SU-DHL-6 (cell line): ENCODE measurements around the gene GTF3C2.

Source experiments
- H2AFZ ChIP-seq: fragments of 200-600 bp; sonication (generic); 2 replicates; pipeline ENCODE4 v1.6.1; 2014; ENCODE audit warnings: low read depth, mild to moderate bottlenecking, moderate library complexity, mixed read lengths, antibody characterized with exemption, low read length; ENCODE audit not compliant: severe bottlenecking
- H3F3A ChIP-seq: fragments of 200-600 bp; shearing (Covaris generic); 2 replicates; pipeline ENCODE4 v1.6.0; 2016; ENCODE audit warnings: antibody characterized with exemption, mild to moderate bottlenecking; ENCODE audit not compliant: insufficient read depth
- H3K27ac ChIP-seq: fragments of 200-600 bp; sonication (generic); 2 replicates; pipeline ENCODE4 v1.5.1; 2016; ENCODE audit warnings: low read depth, mild to moderate bottlenecking, low read length, moderate library complexity, mixed read lengths
- H3K27me3 ChIP-seq: fragments of 200-600 bp; sonication (generic), shearing (Covaris generic); 2 replicates; pipeline ENCODE4 v1.6.0; 2014; ENCODE audit warnings: mild to moderate bottlenecking, low read length
- H3K36me3 ChIP-seq: fragments of 200-600 bp; sonication (generic); 2 replicates; pipeline ENCODE4 v1.6.1; 2014; ENCODE audit warnings: mild to moderate bottlenecking, low read length, mixed read lengths
- H3K4me2 ChIP-seq: fragments of 300-600, 200-600 bp; shearing (Covaris generic), sonication (generic); 2 replicates; pipeline ENCODE4 v1.6.0; 2014; ENCODE audit warnings: low read length, low read depth, mild to moderate bottlenecking; ENCODE audit not compliant: poor library complexity, severe bottlenecking
- H3K4me3 ChIP-seq: fragments of 200-600 bp; sonication (generic); 2 replicates; pipeline ENCODE4 v1.5.1; 2014; ENCODE audit warnings: antibody characterized with exemption, low read length, mild to moderate bottlenecking, mixed read lengths; ENCODE audit not compliant: insufficient read depth, poor library complexity, severe bottlenecking
- H3K79me2 ChIP-seq: fragments of 200-600 bp; sonication (generic); 2 replicates; pipeline ENCODE4 v1.6.1; 2014; ENCODE audit warnings: mild to moderate bottlenecking, low read length, moderate library complexity; ENCODE audit not compliant: insufficient read depth
- H3K9ac ChIP-seq: fragments of 200-600 bp; sonication (generic); 2 replicates; pipeline ENCODE4 v1.7.0; 2014; ENCODE audit warnings: mild to moderate bottlenecking, low read length
- H3K9me2 ChIP-seq: fragments of 200-600 bp; sonication (generic); replicated peaks from 2 replicates; pipeline ENCODE4 v1.6.1; 2014; ENCODE audit warnings: low read length; ENCODE audit not compliant: insufficient read depth
- H3K9me3 ChIP-seq: fragments of 200-600 bp; sonication (generic); 2 replicates; pipeline ENCODE4 v1.6.1; 2014; ENCODE audit warnings: low read length, mixed read lengths; ENCODE audit not compliant: insufficient read depth
- H4K20me1 ChIP-seq: fragments of 200-600 bp; sonication (generic); 2 replicates; pipeline ENCODE4 v1.6.1; 2014; ENCODE audit warnings: low read depth, mild to moderate bottlenecking, antibody characterized with exemption, low read length, moderate library complexity, mixed read lengths
- CTCF ChIP-seq: fragments of 200-600 bp; sonication (generic); IDR thresholded peaks from one replicate; pipeline ENCODE4 v1.5.1; 2017; ENCODE audit warnings: antibody characterized with exemption, mild to moderate bottlenecking, low read length, moderate library complexity; ENCODE audit not compliant: insufficient read depth, poor library complexity, severe bottlenecking
- EZH2phosphoT487 ChIP-seq: fragments of 200-600 bp; sonication (generic), shearing (Covaris generic); conservative IDR thresholded peaks from 2 replicates; pipeline ENCODE4 v1.6.1; 2018; ENCODE audit warnings: mild to moderate bottlenecking, antibody characterized with exemption, low read length, moderate library complexity, mixed read lengths

Gene GTF3C2

GRCh38 chr2:27282892-27283291, 73.7 kb downstream of the GTF3C2 start:
- no peak overlapping the region for H3K27ac ChIP-seq
- no peaks in the 10 kb centered on the region for H3K9me3 ChIP-seq
- no peak overlapping the region for H2AFZ ChIP-seq
- H3K36me3 ChIP-seq = no peaks in the 10 kb centered on the region
- no peak overlapping the region for H3K4me2 ChIP-seq
- no peak overlapping the region for H3K9ac ChIP-seq
- H3K79me2 ChIP-seq = no peaks in the 10 kb centered on the region
- H3K27me3 ChIP-seq = no peaks in the 10 kb centered on the region
- H3K9me2 ChIP-seq = no peaks in the 10 kb centered on the region
- H4K20me1 ChIP-seq = no peaks in the 10 kb centered on the region
- no peak overlapping the region for H3K4me3 ChIP-seq
- no peaks in the 10 kb centered on the region for H3F3A ChIP-seq
- TF ChIP-seq EZH2phosphoT487 (no peak), CTCF (no peak)

GRCh38 chr2:27281855-27282559, 74.6 kb downstream of the GTF3C2 start, which contains the start of gene TRIM54:
Gene TRIM54, plus strand, starts transcription at chr2:27282429. Its CDS starts 303 bp downstream, at chr2:27282732.
- Histone ChIP-seq H3K9me3 (no peaks in the 10 kb centered on the region), H3K27me3 (no peaks in the 10 kb centered on the region), H3K27ac (no peak within 1 kb of the TSS), H3K4me3 (no peak within 1 kb of the TSS), H2AFZ (no peak within 1 kb of the TSS), H3K4me2 (no peak within 1 kb of the TSS), H3F3A (no peaks in the 10 kb centered on the region), H3K9me2 (no peaks in the 10 kb centered on the region), H4K20me1 (no peaks in the 10 kb centered on the region), H3K9ac (no peak within 1 kb of the TSS), H3K79me2 (no peaks in the 10 kb centered on the region), H3K36me3 (no peaks in the 10 kb centered on the region)
- no peak for TF ChIP-seq CTCF
- TF ChIP-seq EZH2phosphoT487 = no peak

GRCh38 chr2:27281442-27281841, 75.1 kb downstream of the GTF3C2 start:
- H3K79me2 ChIP-seq = no peaks in the 10 kb centered on the region
- H3K9me3 ChIP-seq = no peaks in the 10 kb centered on the region
- no peak overlapping the region for H3K4me3 ChIP-seq
- H2AFZ ChIP-seq = no peak overlapping the region
- no peaks in the 10 kb centered on the region for H3K36me3 ChIP-seq
- no peaks in the 10 kb centered on the region for H3K27me3 ChIP-seq
- H3K9me2 ChIP-seq = no peaks in the 10 kb centered on the region
- H3K4me2 ChIP-seq = no peak overlapping the region
- H4K20me1 ChIP-seq = no peaks in the 10 kb centered on the region
- no peak for TF ChIP-seq EZH2phosphoT487
- no peak for TF ChIP-seq CTCF
- no peak overlapping the region for H3K27ac ChIP-seq
- no peaks in the 10 kb centered on the region for H3F3A ChIP-seq
- H3K9ac ChIP-seq = no peak overlapping the region
